Body of pancreas (tissue), 4 donors: Measurements from ENCODE around the gene GMPPB.

Source experiments
- CTCF ChIP-seq, 7 experiments: fragments of 450-650 bp in 4 of 7; fragments of 200-600 bp in 3 of 7; sonication (generic) in 3 of 7; IDR thresholded peaks; one replicate each; pipeline ENCODE4 v1.5.1; 2016 to 2019; ENCODE audit warnings: antibody characterized with exemption in 7 of 7
- POLR2A ChIP-seq, 3 donors: fragments of 450-650 bp; IDR thresholded peaks; one replicate each; pipeline ENCODE4 v1.6.1; 2016; ENCODE audit warnings: antibody characterized with exemption in 3 of 3, mild to moderate bottlenecking in 2 of 3

- TF ChIP-seq CTCF (IDR thresholded peaks at IDR 0.05) (no peak), POLR2A (IDR thresholded peaks at IDR 0.05) (no peak)
Measured at GRCh38 chr3:49717959-49718857, 5.5 kb downstream of the GMPPB start.
